Measurements from ENCODE around the gene CRYL1. TPM values are rescaled to one million over a fixed set of nuclear protein-coding genes. Genes with fewer than 3 reads are reported as not detected.

Gene CRYL1
- total and polyA plus RNA-seq, 4 donors = 14.1 to 24.1 (median 22.1) TPM

- Histone ChIP-seq H3K27me3 (ENCODE audit: control insufficient read depth in 3 of 3, insufficient read depth in 3 of 3, low read length in 2 of 3) (no peaks in the 10 kb centered on the region), H3K9me3 (ENCODE audit: control insufficient read depth in 4 of 4, insufficient read depth in 3 of 4, low read length in 3 of 4) (no peaks in the 10 kb centered on the region), H3K4me1 (ENCODE audit: control insufficient read depth in 5 of 5, insufficient read depth in 5 of 5, low read length in 5 of 5) (peaks cover 0 to 7% (median 0%) of the 10 kb centered on the region in 5 donors), H3K9ac (ENCODE audit: insufficient read depth in 1 of 2, low read length in 2 of 2) (no peak overlapping the region), H3K27ac (ENCODE audit: low read depth in 1 of 2, low read length in 1 of 2) (no peak overlapping the region), H3K4me3 (no peak overlapping the region), H3K36me3 (ENCODE audit: control insufficient read depth in 4 of 4, insufficient read depth in 4 of 4, low read length in 4 of 4) (no peaks in the 10 kb centered on the region)
- WGBS, 2 donors = 75 to 86% methylated on average over 17 of the region's 17 CpGs
- TF ChIP-seq, protein P1, sequence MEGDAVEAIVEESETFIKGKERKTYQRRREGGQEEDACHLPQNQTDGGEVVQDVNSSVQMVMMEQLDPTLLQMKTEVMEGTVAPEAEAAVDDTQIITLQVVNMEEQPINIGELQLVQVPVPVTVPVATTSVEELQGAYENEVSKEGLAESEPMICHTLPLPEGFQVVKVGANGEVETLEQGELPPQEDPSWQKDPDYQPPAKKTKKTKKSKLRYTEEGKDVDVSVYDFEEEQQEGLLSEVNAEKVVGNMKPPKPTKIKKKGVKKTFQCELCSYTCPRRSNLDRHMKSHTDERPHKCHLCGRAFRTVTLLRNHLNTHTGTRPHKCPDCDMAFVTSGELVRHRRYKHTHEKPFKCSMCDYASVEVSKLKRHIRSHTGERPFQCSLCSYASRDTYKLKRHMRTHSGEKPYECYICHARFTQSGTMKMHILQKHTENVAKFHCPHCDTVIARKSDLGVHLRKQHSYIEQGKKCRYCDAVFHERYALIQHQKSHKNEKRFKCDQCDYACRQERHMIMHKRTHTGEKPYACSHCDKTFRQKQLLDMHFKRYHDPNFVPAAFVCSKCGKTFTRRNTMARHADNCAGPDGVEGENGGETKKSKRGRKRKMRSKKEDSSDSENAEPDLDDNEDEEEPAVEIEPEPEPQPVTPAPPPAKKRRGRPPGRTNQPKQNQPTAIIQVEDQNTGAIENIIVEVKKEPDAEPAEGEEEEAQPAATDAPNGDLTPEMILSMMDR (IDR thresholded peaks at IDR 0.05; ENCODE audit: control extremely low read depth, extremely low read depth) = no peak
- DNase-seq (peak in 1 of 3 donors; percentile 21), ATAC-seq (ENCODE audit: insufficient read depth, low FRiP score) (no peak)
Measured at GRCh38 chr13:20362484-20363041, 163.1 kb downstream of the CRYL1 start.

DNA sequence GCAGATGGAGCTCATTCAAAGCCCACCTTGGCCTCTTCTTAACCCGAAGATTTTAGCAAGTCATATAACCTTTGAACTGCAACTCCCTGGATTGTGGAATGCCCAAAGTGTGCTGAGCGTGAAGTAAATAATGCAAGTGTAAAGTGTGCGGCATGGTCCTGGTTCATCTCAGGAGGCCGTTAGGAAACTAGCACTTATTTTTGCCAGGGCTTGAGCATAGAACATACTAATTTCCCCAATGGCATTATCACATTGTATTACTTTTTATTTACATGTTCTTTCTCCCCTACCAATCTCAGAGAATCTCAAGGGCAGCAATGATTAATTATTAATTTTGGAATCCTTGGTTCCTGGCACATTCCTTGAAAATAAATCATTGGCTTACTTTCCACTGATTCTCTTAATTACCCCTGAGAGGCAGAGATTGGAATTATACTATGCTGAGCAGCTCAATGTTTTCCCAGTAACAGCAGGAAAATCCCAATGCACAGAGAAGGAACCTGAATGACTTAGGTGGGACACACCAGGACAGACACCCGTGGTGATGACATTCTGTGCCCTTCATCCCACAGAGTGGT is 164.7 kb downstream of the CRYL1 start:
- DNase-seq (no peak), ATAC-seq (ENCODE audit: insufficient read depth, low FRiP score) (no peak)
- WGBS, 2 donors = 76 to 82% methylated on average over 5 of the region's 5 CpGs
- H3K9me3 ChIP-seq (ENCODE audit: control insufficient read depth in 4 of 4, insufficient read depth in 3 of 4, low read length in 3 of 4) = no peaks in the 10 kb centered on the region
- no peak overlapping the region for H3K27ac ChIP-seq (ENCODE audit: low read depth in 1 of 2, low read length in 1 of 2)
- no peak overlapping the region for H3K4me3 ChIP-seq
- H3K9ac ChIP-seq (ENCODE audit: insufficient read depth in 1 of 2, low read length in 2 of 2) = no peak overlapping the region
- TF ChIP-seq, protein P1 (IDR thresholded peaks at IDR 0.05; ENCODE audit: control extremely low read depth, extremely low read depth) = no peak
- no peaks in the 10 kb centered on the region for H3K36me3 ChIP-seq (ENCODE audit: control insufficient read depth in 4 of 4, insufficient read depth in 4 of 4, low read length in 4 of 4)
- no peaks in the 10 kb centered on the region for H3K27me3 ChIP-seq (ENCODE audit: control insufficient read depth in 3 of 3, insufficient read depth in 3 of 3, low read length in 2 of 3)
- H3K4me1 ChIP-seq (ENCODE audit: control insufficient read depth in 5 of 5, insufficient read depth in 5 of 5, low read length in 5 of 5) = peaks cover 0 to 7% (median 0%) of the 10 kb centered on the region in 5 donors

DNA sequence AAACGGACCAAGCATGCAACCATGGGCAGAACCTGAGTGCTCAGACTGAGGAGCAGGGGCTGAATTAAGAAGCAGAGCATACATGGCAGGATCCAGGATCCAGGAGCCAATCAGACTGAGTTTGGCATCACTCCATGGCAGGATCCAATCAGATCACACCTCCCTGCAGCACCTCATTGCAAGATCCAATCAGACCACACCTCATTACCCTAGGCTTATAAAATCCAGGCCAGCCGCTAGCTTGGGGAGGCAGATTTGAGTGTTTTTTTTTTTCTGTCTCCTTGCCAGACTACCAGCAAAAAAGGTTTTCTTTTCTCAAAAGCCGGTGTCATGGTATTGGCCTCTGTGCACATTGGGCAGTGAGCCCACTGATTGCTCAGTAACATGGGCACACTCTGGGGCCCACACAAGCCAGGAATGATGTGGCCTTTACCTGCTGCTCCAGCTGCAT is 165.6 kb downstream of the CRYL1 start:
- H3K9ac ChIP-seq (ENCODE audit: insufficient read depth in 1 of 2, low read length in 2 of 2) = no peak overlapping the region
- peak in 2 of 3 donors; percentile 27 to 31 for DNase-seq
- ATAC-seq (ENCODE audit: insufficient read depth, low FRiP score) = no peak

More for the DNA sequence above, 165.6 kb downstream of the CRYL1 start:
- H3K9me3 ChIP-seq (ENCODE audit: control insufficient read depth in 4 of 4, insufficient read depth in 3 of 4, low read length in 3 of 4) = no peaks in the 10 kb centered on the region
- no peaks in the 10 kb centered on the region for H3K27me3 ChIP-seq (ENCODE audit: control insufficient read depth in 3 of 3, insufficient read depth in 3 of 3, low read length in 2 of 3)
- WGBS, 2 donors = 70 to 84% methylated on average over 3 of the region's 3 CpGs
- H3K27ac ChIP-seq (ENCODE audit: low read depth in 1 of 2, low read length in 1 of 2) = no peak overlapping the region
- peaks cover 0 to 7% (median 0%) of the 10 kb centered on the region in 5 donors for H3K4me1 ChIP-seq (ENCODE audit: control insufficient read depth in 5 of 5, insufficient read depth in 5 of 5, low read length in 5 of 5)
- no peaks in the 10 kb centered on the region for H3K36me3 ChIP-seq (ENCODE audit: control insufficient read depth in 4 of 4, insufficient read depth in 4 of 4, low read length in 4 of 4)
- TF ChIP-seq, protein P1 (IDR thresholded peaks at IDR 0.05; ENCODE audit: control extremely low read depth, extremely low read depth) = no peak
- H3K4me3 ChIP-seq = no peak overlapping the region
